CD14-positive monocyte (primary cell): ENCODE data around the gene HOXA7. TPM values are rescaled to one million over a fixed set of nuclear protein-coding genes. Genes with fewer than 3 reads are reported as not detected.

ENCODE experiments used
- DNase-seq, 3 donors: peaks; one replicate each; pipeline ENCODE4 v3.0.0-alpha.2; 2011 to 2022
- H2AFZ ChIP-seq: 2 replicates; pipeline ENCODE4 v1.6.0; 2012; ENCODE audit warnings: mild to moderate bottlenecking, low read depth, low read length, inconsistent platforms; ENCODE audit not compliant: insufficient read depth, poor library complexity, severe bottlenecking
- H3K27ac ChIP-seq, 2 donors: 1 replicate in 1 of 2; 2 replicates in 1 of 2; pipeline ENCODE4 v1.5.1; 2012 to 2013; ENCODE audit warnings: low read length in 2 of 2, control low read depth in 1 of 2, inconsistent platforms in 1 of 2, low read depth in 1 of 2, mild to moderate bottlenecking in 1 of 2
- H3K27me3 ChIP-seq, 2 donors: one replicate each; pipeline versions ENCODE4 v1.6.0 to v1.6.1; 2011 to 2013; ENCODE audit warnings: low read length in 2 of 2; ENCODE audit not compliant: control insufficient read depth in 2 of 2, insufficient read depth in 2 of 2
- H3K36me3 ChIP-seq, 2 donors: replicated peaks in 1 of 2; 1 replicate in 1 of 2; 2 replicates in 1 of 2; pipeline versions ENCODE4 v1.5.1 to v1.6.1; 2012 to 2013; ENCODE audit warnings: low read length in 2 of 2, control low read depth in 1 of 2, inconsistent platforms in 1 of 2, mild to moderate bottlenecking in 1 of 2; ENCODE audit not compliant: insufficient read depth in 2 of 2, control insufficient read depth in 1 of 2
- H3K4me1 ChIP-seq, 2 donors: 1 replicate in 1 of 2; 2 replicates in 1 of 2; pipeline versions ENCODE4 v1.5.1 to v1.6.1; 2012 to 2013; ENCODE audit warnings: low read length in 2 of 2, control low read depth in 1 of 2, inconsistent platforms in 1 of 2, mild to moderate bottlenecking in 1 of 2, moderate library complexity in 1 of 2; ENCODE audit not compliant: insufficient read depth in 2 of 2, control insufficient read depth in 1 of 2
- H3K4me2 ChIP-seq: replicated peaks from 2 replicates; pipeline ENCODE3; 2012; ENCODE audit warnings: low read length, moderate library complexity, mild to moderate bottlenecking; ENCODE audit not compliant: poor library complexity, severe bottlenecking; ENCODE audit errors: extremely low read depth
- H3K4me3 ChIP-seq, 3 experiments: fragments of 200-600 bp in 1 of 3; sonication (generic) in 1 of 3; replicated peaks in 1 of 3; 1 replicate in 2 of 3; 2 replicates in 1 of 3; pipeline ENCODE4 v1.5.1; 2011 to 2013; ENCODE audit warnings: low read length in 3 of 3, mild to moderate bottlenecking in 3 of 3, control low read depth in 2 of 3, low read depth in 2 of 3, inconsistent platforms in 1 of 3, moderate library complexity in 1 of 3
- H3K79me2 ChIP-seq: 2 replicates; pipeline ENCODE4 v1.6.0; 2012; ENCODE audit warnings: mild to moderate bottlenecking, control low read depth, inconsistent platforms, low read length, moderate library complexity; ENCODE audit not compliant: insufficient read depth
- H3K9ac ChIP-seq: 2 replicates; pipeline ENCODE4 v1.6.0; 2017; ENCODE audit warnings: low read length, mild to moderate bottlenecking; ENCODE audit not compliant: insufficient read depth, poor library complexity, severe bottlenecking
- H3K9me3 ChIP-seq, 2 donors: replicated peaks in 1 of 2; 1 replicate in 1 of 2; 2 replicates in 1 of 2; pipeline versions ENCODE4 v1.5.1 to v1.6.1; 2012 to 2013; ENCODE audit warnings: low read length in 2 of 2, control low read depth in 1 of 2; ENCODE audit not compliant: control insufficient read depth in 1 of 2, insufficient read depth in 1 of 2
- H4K20me1 ChIP-seq: 2 replicates; pipeline ENCODE4 v1.6.0; 2012; ENCODE audit warnings: mild to moderate bottlenecking, low read length, control low read depth, moderate library complexity; ENCODE audit not compliant: insufficient read depth
- H3K27ac Mint-ChIP-seq, 7 donors: one replicate each; pipeline ENCODE4 v1.8.0; 2020; ENCODE audit warnings: mild to moderate bottlenecking in 7 of 7, mixed read lengths in 7 of 7, moderate library complexity in 6 of 7, inconsistent platforms in 2 of 7
- H3K27me3 Mint-ChIP-seq, 3 donors: one replicate each; pipeline ENCODE4 v1.8.0; 2021 to 2022; ENCODE audit warnings: low read depth in 3 of 3, mild to moderate bottlenecking in 3 of 3, mixed read lengths in 3 of 3, moderate library complexity in 3 of 3, inconsistent platforms in 1 of 3
- H3K36me3 Mint-ChIP-seq, 2 donors: one replicate each; pipeline ENCODE4 v1.8.0; 2020; ENCODE audit warnings: mixed read lengths in 2 of 2, inconsistent platforms in 1 of 2, mild to moderate bottlenecking in 1 of 2
- H3K4me1 Mint-ChIP-seq: one replicate; pipeline ENCODE4 v1.8.0; 2020; ENCODE audit warnings: mild to moderate bottlenecking, mixed read lengths
- H3K4me3 Mint-ChIP-seq, 2 donors: one replicate each; pipeline ENCODE4 v1.8.0; 2020; ENCODE audit warnings: mild to moderate bottlenecking in 2 of 2, mixed read lengths in 2 of 2, moderate library complexity in 1 of 2
- H3K9me3 Mint-ChIP-seq, 7 donors: one replicate each; pipeline ENCODE4 v1.8.0; 2020 to 2022; ENCODE audit warnings: mixed read lengths in 7 of 7, mild to moderate bottlenecking in 6 of 7, moderate library complexity in 6 of 7, inconsistent platforms in 2 of 7
- WGBS: methylation state at CpG from one replicate; pipeline ENCODE4 v1.1.5; 2013; ENCODE audit warnings: missing lambda C conversion rate; ENCODE audit not compliant: insufficient coverage; 5-methylcytosine and 5-hydroxymethylcytosine counted together
- intact Hi-C, 2 donors: fragments of 100-400 bp; cut with micrococcal nuclease; formaldehyde crosslinking; loops; one replicate each; pipeline versions ENCODE4 v1.15.0 to v1.15.1; 2023
- polyA plus RNA-seq, 3 donors: library from polyadenylated mRNA; depleted of rRNA in 1 of 3; unstranded in 2 of 3; stranded (reverse) in 1 of 3; fragments of 300-500 nt in 2 of 3; fragments of >200 nt in 1 of 3; fragmentation: Illumina TruSeq in 2 of 3; gene quantifications; 1 replicate in 2 of 3; 2 replicates in 1 of 3; pipeline ENCODE4 v1.2.3, GENCODE V29; 2012 to 2021
- TF ChIP-seq, protein P1 (sequence below): fragments of 200-600 bp; IDR thresholded peaks from one replicate; pipeline ENCODE4 v1.8.0; 2022; ENCODE audit warnings: antibody characterized with exemption, mild to moderate bottlenecking

Gene HOXA7
- polyA plus RNA-seq, 3 donors = not detected

- Histone ChIP-seq H3K79me2 (no peaks in the 10 kb centered on the region), H3K4me1 (peaks cover 0 to 7% of the 10 kb centered on the region in 2 donors), H3K36me3 (no peaks in the 10 kb centered on the region), H2AFZ (no peak overlapping the region), H3K9ac (no peak overlapping the region), H3K4me2 (no peak overlapping the region), H3K4me3 (no peak overlapping the region), H3K27ac (no peak overlapping the region), H4K20me1 (no peaks in the 10 kb centered on the region), H3K27me3 (no peaks in the 10 kb centered on the region), H3K9me3 (no peaks in the 10 kb centered on the region)
- H3K36me3 Mint-ChIP-seq = peaks cover 0 to 2% of the 10 kb centered on the region in 2 donors
- H3K4me3 Mint-ChIP-seq = no peak overlapping the region
- intact Hi-C loops = no loop called here
- 83% methylated on average over 1 of the region's 2 CpGs for WGBS
- H3K4me1 Mint-ChIP-seq = peaks cover 8% of the 10 kb centered on the region
- peaks cover 0 to 6% (median 0%) of the 10 kb centered on the region in 7 donors for H3K9me3 Mint-ChIP-seq
- DNase-seq = no peak
- TF ChIP-seq, protein P1, sequence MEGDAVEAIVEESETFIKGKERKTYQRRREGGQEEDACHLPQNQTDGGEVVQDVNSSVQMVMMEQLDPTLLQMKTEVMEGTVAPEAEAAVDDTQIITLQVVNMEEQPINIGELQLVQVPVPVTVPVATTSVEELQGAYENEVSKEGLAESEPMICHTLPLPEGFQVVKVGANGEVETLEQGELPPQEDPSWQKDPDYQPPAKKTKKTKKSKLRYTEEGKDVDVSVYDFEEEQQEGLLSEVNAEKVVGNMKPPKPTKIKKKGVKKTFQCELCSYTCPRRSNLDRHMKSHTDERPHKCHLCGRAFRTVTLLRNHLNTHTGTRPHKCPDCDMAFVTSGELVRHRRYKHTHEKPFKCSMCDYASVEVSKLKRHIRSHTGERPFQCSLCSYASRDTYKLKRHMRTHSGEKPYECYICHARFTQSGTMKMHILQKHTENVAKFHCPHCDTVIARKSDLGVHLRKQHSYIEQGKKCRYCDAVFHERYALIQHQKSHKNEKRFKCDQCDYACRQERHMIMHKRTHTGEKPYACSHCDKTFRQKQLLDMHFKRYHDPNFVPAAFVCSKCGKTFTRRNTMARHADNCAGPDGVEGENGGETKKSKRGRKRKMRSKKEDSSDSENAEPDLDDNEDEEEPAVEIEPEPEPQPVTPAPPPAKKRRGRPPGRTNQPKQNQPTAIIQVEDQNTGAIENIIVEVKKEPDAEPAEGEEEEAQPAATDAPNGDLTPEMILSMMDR = no peak
- no peak overlapping the region for H3K27ac Mint-ChIP-seq
- H3K27me3 Mint-ChIP-seq = peaks cover 3 to 10% (median 4%) of the 10 kb centered on the region in 3 donors
Measured at GRCh38 chr7:27128034-27128433, 28.4 kb downstream of the HOXA7 start.

DNA sequence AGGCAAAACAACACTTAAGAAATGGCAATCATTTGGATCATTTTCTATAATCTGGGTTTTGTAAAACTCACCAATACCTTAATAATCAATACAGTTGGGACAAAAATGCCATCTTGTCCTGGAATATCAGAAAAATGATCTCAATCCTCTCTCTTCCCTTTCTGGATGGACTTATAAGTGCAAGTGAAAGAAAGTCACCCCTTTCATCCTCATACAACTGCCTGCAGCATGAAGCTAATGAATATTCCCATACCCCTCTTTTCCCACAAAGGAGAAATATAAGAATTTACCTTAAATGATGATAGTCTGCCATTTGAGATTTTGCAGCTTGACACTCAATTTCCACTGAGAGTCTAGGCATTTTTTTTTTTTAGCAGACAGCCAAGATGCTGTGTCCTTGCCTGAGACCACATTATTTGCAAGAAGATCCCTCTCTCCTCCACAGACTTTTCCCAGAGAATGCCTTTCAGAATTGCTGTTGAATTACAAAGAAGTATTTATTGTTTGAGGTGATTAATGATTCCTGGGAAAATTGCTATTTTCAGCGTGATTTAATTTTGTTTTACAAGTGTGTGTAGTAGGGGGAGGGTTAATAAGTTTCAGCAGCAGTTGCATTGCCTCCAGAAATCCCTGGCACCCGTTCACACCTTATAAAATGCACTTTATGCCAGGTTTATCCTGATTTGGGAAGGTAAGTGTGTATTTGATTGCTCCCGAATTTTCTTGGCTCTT lies 29.7 kb downstream of the HOXA7 start:
- H3K4me3 ChIP-seq = no peak overlapping the region
- Mint-ChIP-seq H3K27ac (no peak overlapping the region), H3K36me3 (peaks cover 0 to 2% of the 10 kb centered on the region in 2 donors), H3K9me3 (peaks cover 0 to 6% (median 3%) of the 10 kb centered on the region in 7 donors), H3K4me1 (peaks cover 12% of the 10 kb centered on the region), H3K4me3 (no peak overlapping the region), H3K27me3 (peaks cover 3 to 10% (median 4%) of the 10 kb centered on the region in 3 donors)
- no peak overlapping the region for H2AFZ ChIP-seq
- no peaks in the 10 kb centered on the region for H3K27me3 ChIP-seq
- H3K4me2 ChIP-seq = no peak overlapping the region
- no peak overlapping the region for H3K9ac ChIP-seq
- no peaks in the 10 kb centered on the region for H3K9me3 ChIP-seq
- peaks cover 0 to 7% of the 10 kb centered on the region in 2 donors for H3K4me1 ChIP-seq
- H3K79me2 ChIP-seq = no peaks in the 10 kb centered on the region
- no peak for DNase-seq
- TF ChIP-seq, protein P1 = no peak
- H4K20me1 ChIP-seq = no peaks in the 10 kb centered on the region
- intact Hi-C loops = no loop called here
- H3K36me3 ChIP-seq = no peaks in the 10 kb centered on the region
- no CpG with 5 or more reads among the region's 3 CpGs for WGBS
- H3K27ac ChIP-seq = no peak overlapping the region
